T-cell (primary cell): ENCODE data around the gene TC2N. TPM values are rescaled to one million over a fixed set of nuclear protein-coding genes. Genes with fewer than 3 reads are reported as not detected.

Experiments
- ATAC-seq, 4 experiments: fragments of 200-7000 bp in 3 of 4; fragments of 150-1000 bp in 1 of 4; cut with Tn5 transposase; replicated peaks in 1 of 4; 1 replicate in 3 of 4; 2 replicates in 1 of 4; pipeline ENCODE4 v1.10.0; 2021; ENCODE audit warnings: moderate library complexity in 3 of 4, mild to moderate bottlenecking in 2 of 4, moderate number of reproducible peaks in 1 of 4
- CTCF ChIA-PET, 2 donors: fragments of 300-600 bp; sonication (Branson Sonifier 250); formaldehyde crosslinking; loops; one replicate each; lab custom pipeline; 2022; ENCODE audit warnings: antibody characterized with exemption in 2 of 2; lab: Charles Lee
- POLR2A ChIA-PET, 2 donors: fragments of 300-600 bp; sonication (Branson Sonifier 250); formaldehyde crosslinking; loops; one replicate each; lab custom pipeline; 2022; ENCODE audit warnings: antibody characterized with exemption in 2 of 2; lab: Charles Lee
- DNase-seq, 35 experiments: peaks; one replicate each; pipeline versions ENCODE4 v3.0.0 to v3.0.0-alpha.2; 2013 to 2023
- H3K27ac ChIP-seq: one replicate; pipeline ENCODE4 v1.5.1; 2013; ENCODE audit warnings: low read length
- H3K27me3 ChIP-seq, 2 experiments: replicated peaks in 1 of 2; 1 replicate in 1 of 2; 2 replicates in 1 of 2; pipeline versions ENCODE4 v1.6.1 to v1.7.0; 2013; ENCODE audit warnings: low read length in 1 of 2, mixed read lengths in 1 of 2; ENCODE audit not compliant: control insufficient read depth in 2 of 2, insufficient read depth in 2 of 2; ENCODE audit errors: extremely low read depth in 1 of 2
- H3K36me3 ChIP-seq, 2 donors: 1 replicate in 1 of 2; 2 replicates in 1 of 2; pipeline versions ENCODE4 v1.6.1 to v1.7.0; 2013; ENCODE audit warnings: low read length in 1 of 2; ENCODE audit not compliant: control insufficient read depth in 2 of 2, insufficient read depth in 1 of 2; ENCODE audit errors: extremely low read depth in 1 of 2
- H3K4me1 ChIP-seq, 2 experiments: 1 replicate in 1 of 2; 2 replicates in 1 of 2; pipeline versions ENCODE4 v1.6.1 to v1.7.0; 2013; ENCODE audit warnings: low read length in 2 of 2, mixed read lengths in 1 of 2; ENCODE audit not compliant: insufficient read depth in 2 of 2, control insufficient read depth in 1 of 2; ENCODE audit errors: extremely low read depth in 1 of 2
- H3K4me3 ChIP-seq, 2 donors: 1 replicate in 1 of 2; 2 replicates in 1 of 2; pipeline versions ENCODE4 v1.5.1 to v1.7.0; 2013; ENCODE audit warnings: mild to moderate bottlenecking in 2 of 2, low read length in 1 of 2, moderate library complexity in 1 of 2; ENCODE audit not compliant: control insufficient read depth in 1 of 2; ENCODE audit errors: extremely low read depth in 1 of 2
- H3K9me3 ChIP-seq: 2 replicates; pipeline ENCODE4 v1.7.0; 2013
- H3K27ac Mint-ChIP-seq, 2 donors: one replicate each; pipeline ENCODE4 v1.8.0; 2020 to 2021; ENCODE audit warnings: mild to moderate bottlenecking in 2 of 2, mixed read lengths in 2 of 2
- H3K27me3 Mint-ChIP-seq, 2 donors: one replicate each; pipeline ENCODE4 v1.8.0; 2021 to 2022; ENCODE audit warnings: mixed read lengths in 2 of 2
- H3K36me3 Mint-ChIP-seq: one replicate; pipeline ENCODE4 v1.8.0; 2021; ENCODE audit warnings: mixed read lengths
- H3K4me1 Mint-ChIP-seq, 3 donors: one replicate each; pipeline ENCODE4 v1.8.0; 2020 to 2022; ENCODE audit warnings: mixed read lengths in 3 of 3, mild to moderate bottlenecking in 1 of 3
- H3K4me3 Mint-ChIP-seq, 3 donors: one replicate each; pipeline ENCODE4 v1.8.0; 2020 to 2022; ENCODE audit warnings: mild to moderate bottlenecking in 3 of 3, mixed read lengths in 3 of 3, moderate library complexity in 3 of 3
- H3K9me3 Mint-ChIP-seq, 3 donors: one replicate each; pipeline ENCODE4 v1.8.0; 2020 to 2022; ENCODE audit warnings: mixed read lengths in 3 of 3
- WGBS: methylation state at CpG from one replicate; pipeline ENCODE4 v1.1.5; 2013; ENCODE audit warnings: missing lambda C conversion rate; ENCODE audit not compliant: insufficient coverage; 5-methylcytosine and 5-hydroxymethylcytosine counted together
- total RNA-seq, 35 experiments: library from RNA in 6 of 35; stranded (reverse) in 6 of 35; fragments of 120-200 nt in 1 of 35; gene quantifications; one replicate each; pipeline versions ENCODE4 v1.2.1 to v1.2.4 and lab custom pipeline; 2013 to 2026

TC2N gene
- total RNA-seq, 5 donors from 2014 or later (not counting 1 experiment from before 2014, with no cell fraction given), result 203 to 274 (median 243) TPM

GRCh38 chr14:91870890-91871289 lies 3.6 kb upstream of the TC2N start:
- DNase-seq (no peak), ATAC-seq (no peak)
- Histone ChIP-seq H3K4me1 (peaks cover 72 to 88% of the 10 kb centered on the region in 2 experiments), H3K4me3 (no peak overlapping the region), H3K27ac (peak overlapping the region; percentile 90), H3K27me3 (no peaks in the 10 kb centered on the region), H3K36me3 (no peaks in the 10 kb centered on the region), H3K9me3 (no peaks in the 10 kb centered on the region)
- H3K36me3 Mint-ChIP-seq, result peaks cover 8% of the 10 kb centered on the region
- peaks cover 93 to 95% (median 94%) of the 10 kb centered on the region in 3 donors for H3K4me1 Mint-ChIP-seq
- H3K9me3 Mint-ChIP-seq, result no peaks in the 10 kb centered on the region
- peak overlapping the region; percentile 100 for H3K27ac Mint-ChIP-seq
- no peaks in the 10 kb centered on the region for H3K27me3 Mint-ChIP-seq
- WGBS, result no CpG with 5 or more reads among the region's 2 CpGs
- POLR2A ChIA-PET, result interaction anchor here in 1 of 2 donors (1.4 kb wide), 1 partner anchor 8 kb away, joined by 15 read pairs; no protein-coding TSS in a partner anchor
- peak overlapping the region; percentile 63 to 86 (median 73) for H3K4me3 Mint-ChIP-seq
- CTCF ChIA-PET, result no interaction called here

GRCh38 chr14:91870001-91870400 lies 2.7 kb upstream of the TC2N start:
- ATAC-seq (peak; percentile 50 to 64 (median 58)), DNase-seq (peak; percentile 50 to 92 (median 76))
- Mint-ChIP-seq H3K9me3 (no peaks in the 10 kb centered on the region), H3K36me3 (peaks cover 12% of the 10 kb centered on the region), H3K27ac (peak overlapping the region; percentile 100), H3K4me3 (peak overlapping the region; percentile 63 to 86 (median 73)), H3K4me1 (peaks cover 86 to 89% (median 88%) of the 10 kb centered on the region in 3 donors), H3K27me3 (no peaks in the 10 kb centered on the region)
- no peaks in the 10 kb centered on the region for H3K36me3 ChIP-seq
- CTCF ChIA-PET, result interaction anchor here in 1 of 2 donors (1.0 kb wide), 1 partner anchor 41 kb away, joined by 3 read pairs; no protein-coding TSS in a partner anchor
- no peaks in the 10 kb centered on the region for H3K27me3 ChIP-seq
- peak overlapping the region; percentile 90 for H3K27ac ChIP-seq
- peaks cover 65 to 84% of the 10 kb centered on the region in 2 experiments for H3K4me1 ChIP-seq
- no peaks in the 10 kb centered on the region for H3K9me3 ChIP-seq
- peak overlapping the region; percentile 29 to 31 for H3K4me3 ChIP-seq
- POLR2A ChIA-PET, result interaction anchor here in 1 of 2 donors (0.7 kb wide), 1 partner anchor 108 kb away, joined by 4 read pairs; no protein-coding TSS in a partner anchor
- 3% methylated on average over 16 of the region's 16 CpGs for WGBS

- H3K36me3 ChIP-seq, result no peaks in the 10 kb centered on the region
- no peaks in the 10 kb centered on the region for H3K27me3 ChIP-seq
- ChIA-PET CTCF (interaction anchor here in 1 of 2 donors (0.7 to 1.0 kb wide), 2 partner anchors 42 to 1236 kb away, joined by 3 to 4 read pairs; no protein-coding TSS in a partner anchor), POLR2A (interaction anchor here (0.5 to 0.9 kb wide), 5 partner anchors 10 to 247 kb away, joined by 3 to 6 read pairs (median 4); no protein-coding TSS in a partner anchor)
- no peaks in the 10 kb centered on the region for H3K9me3 ChIP-seq
- Mint-ChIP-seq H3K27me3 (no peaks in the 10 kb centered on the region), H3K4me3 (peak overlapping the region; percentile 63 to 86 (median 73)), H3K27ac (peak overlapping the region; percentile 100), H3K36me3 (peaks cover 13% of the 10 kb centered on the region), H3K9me3 (no peaks in the 10 kb centered on the region), H3K4me1 (peaks cover 84 to 87% (median 86%) of the 10 kb centered on the region in 3 donors)
- ATAC-seq (peak in 2 of 4 experiments; percentile 0 to 5), DNase-seq (peak in 3 of 35 experiments; percentile 14 to 25 (median 15))
- peak overlapping the region in 1 of 2 donors; percentile 31 for H3K4me3 ChIP-seq
- peak overlapping the region; percentile 90 for H3K27ac ChIP-seq
- 0% methylated on average over 1 of the region's 8 CpGs for WGBS
- peaks cover 63 to 84% of the 10 kb centered on the region in 2 experiments for H3K4me1 ChIP-seq
Measured at GRCh38 chr14:91869556-91869955, 2.2 kb upstream of the TC2N start.

DNA sequence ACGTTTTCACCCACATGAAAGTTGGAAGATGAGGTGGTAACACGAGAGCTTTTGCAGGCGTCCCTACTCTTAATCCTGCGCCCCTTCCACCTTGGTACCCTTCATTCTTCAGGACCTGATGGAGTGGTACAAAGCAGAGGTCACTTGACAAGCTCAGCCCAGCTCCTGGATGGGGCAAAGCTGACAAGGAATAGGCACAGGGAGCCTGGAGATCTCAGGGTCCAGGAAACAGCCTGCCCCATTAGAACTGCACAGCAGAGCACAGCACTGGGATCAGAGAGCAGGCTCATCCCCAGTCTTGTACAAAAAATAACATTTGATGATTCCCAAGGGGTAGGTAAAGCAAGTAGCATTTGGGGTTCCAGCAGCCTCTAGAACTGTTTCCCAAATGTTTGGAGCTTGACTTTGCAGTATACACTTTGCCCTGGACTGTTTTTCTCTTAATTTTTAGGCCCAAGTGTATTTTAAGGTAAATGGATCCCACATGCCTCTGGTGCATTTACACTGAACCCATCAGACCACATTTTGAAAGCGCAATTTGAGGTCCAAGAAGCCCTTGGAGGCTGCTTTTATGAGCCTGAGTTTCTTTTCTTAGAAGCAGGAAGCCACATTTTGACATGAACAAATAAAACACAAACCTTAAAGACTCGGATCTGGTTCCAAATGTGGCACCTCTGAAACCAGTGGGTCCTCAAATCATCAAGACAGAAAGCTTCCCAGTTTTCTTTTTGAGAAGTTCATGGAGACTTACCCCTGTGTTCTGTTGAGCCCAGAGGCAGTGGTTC lies 633 bp downstream of the TC2N start:
- CTCF ChIA-PET, result interaction anchor here (1.1 to 1.7 kb wide), 2 partner anchors 8 to 44 kb away, joined by 3 to 13 read pairs; no protein-coding TSS in a partner anchor

GRCh38 chr14:91866061-91866460 lies 1.3 kb downstream of the TC2N start:
- H3K4me3 Mint-ChIP-seq, result peak overlapping the region; percentile 86 to 97 (median 97)
- no peaks in the 10 kb centered on the region for H3K9me3 ChIP-seq
- H3K4me1 Mint-ChIP-seq, result peaks cover 85 to 87% (median 87%) of the 10 kb centered on the region in 3 donors
- DNase-seq, result peak in 8 of 35 experiments; percentile 16 to 68 (median 29)
- no peaks in the 10 kb centered on the region for H3K27me3 Mint-ChIP-seq
- peaks cover 34% of the 10 kb centered on the region for H3K36me3 Mint-ChIP-seq
- no peak for ATAC-seq
- H3K27ac Mint-ChIP-seq, result peak overlapping the region; percentile 100
- peak overlapping the region; percentile 67 to 83 for H3K4me3 ChIP-seq
- ChIA-PET CTCF (no interaction called here), POLR2A (no interaction called here)
- H3K9me3 Mint-ChIP-seq, result no peaks in the 10 kb centered on the region
- H3K27ac ChIP-seq, result peak overlapping the region; percentile 90
- WGBS, result no CpG with 5 or more reads among the region's 2 CpGs
- peaks cover 62 to 80% of the 10 kb centered on the region in 2 experiments for H3K4me1 ChIP-seq
- peaks cover 0 to 3% of the 10 kb centered on the region in 2 donors for H3K36me3 ChIP-seq
- H3K27me3 ChIP-seq, result no peaks in the 10 kb centered on the region

More for the DNA sequence above, 633 bp downstream of the TC2N start:
- DNase-seq (peak in 2 of 35 experiments; percentile 33 to 47), ATAC-seq (peak; percentile 11 to 26 (median 15))
- Mint-ChIP-seq H3K4me3 (peak overlapping the region; percentile 86 to 97 (median 97)), H3K27ac (peak overlapping the region; percentile 100), H3K36me3 (peaks cover 30% of the 10 kb centered on the region), H3K4me1 (peaks cover 84 to 87% (median 85%) of the 10 kb centered on the region in 3 donors), H3K27me3 (no peaks in the 10 kb centered on the region), H3K9me3 (no peaks in the 10 kb centered on the region)
- POLR2A ChIA-PET, result interaction anchor here in 1 of 2 donors (0.9 kb wide), 1 partner anchor 80 kb away, joined by 3 read pairs; no protein-coding TSS in a partner anchor
- Histone ChIP-seq H3K4me3 (peak overlapping the region; percentile 67 to 83), H3K27ac (peak overlapping the region; percentile 90), H3K4me1 (peaks cover 61 to 80% of the 10 kb centered on the region in 2 experiments), H3K27me3 (no peaks in the 10 kb centered on the region), H3K36me3 (peaks cover 0 to 3% of the 10 kb centered on the region in 2 donors), H3K9me3 (no peaks in the 10 kb centered on the region)
- WGBS, result 0% methylated on average over 2 of the region's 6 CpGs

DNA sequence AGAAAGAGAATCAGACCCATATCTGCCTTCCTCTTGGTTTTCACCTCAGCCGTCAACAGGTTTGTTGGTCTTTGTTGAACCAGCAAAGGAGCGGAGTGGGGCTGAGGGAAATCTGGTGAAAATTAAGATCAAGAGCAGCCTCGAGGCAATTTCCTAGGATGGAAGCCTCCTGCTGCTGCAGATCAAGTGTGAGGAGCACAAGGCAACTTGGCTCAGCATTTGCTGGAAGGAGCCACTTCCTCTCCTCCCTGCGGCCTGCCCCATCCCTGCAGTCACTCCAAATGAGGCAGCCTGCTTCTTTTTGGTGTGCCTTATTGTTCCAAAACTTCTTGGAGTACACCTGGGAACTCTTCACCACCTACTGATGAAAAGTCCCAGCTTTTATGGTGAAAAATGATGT lies 4.9 kb downstream of the TC2N start:
- 65% methylated on average over 3 of the region's 4 CpGs for WGBS
- ATAC-seq, result no peak
- Histone ChIP-seq H3K4me3 (no peak overlapping the region), H3K9me3 (no peaks in the 10 kb centered on the region), H3K36me3 (peaks cover 2 to 22% of the 10 kb centered on the region in 2 donors), H3K27me3 (no peaks in the 10 kb centered on the region), H3K4me1 (peaks cover 48 to 76% of the 10 kb centered on the region in 2 experiments), H3K27ac (peak overlapping the region; percentile 90)
- no peak for DNase-seq
- Mint-ChIP-seq H3K4me3 (peak overlapping the region; percentile 83 to 90 (median 86)), H3K9me3 (no peaks in the 10 kb centered on the region), H3K27me3 (no peaks in the 10 kb centered on the region), H3K4me1 (peaks cover 84 to 87% (median 86%) of the 10 kb centered on the region in 3 donors), H3K36me3 (peaks cover 58% of the 10 kb centered on the region), H3K27ac (peak overlapping the region; percentile 88 to 94)
- CTCF ChIA-PET, result interaction anchor here in 1 of 2 donors (0.6 kb wide), 1 partner anchor 9 kb away, joined by 3 read pairs; no protein-coding TSS in a partner anchor
- POLR2A ChIA-PET, result interaction anchor here (1.0 to 1.5 kb wide), 2 partner anchors 9 to 18 kb away, joined by 5 to 15 read pairs; no protein-coding TSS in a partner anchor
